ENCODE measurements around the gene ATP6V1E1. TPM values are rescaled to one million over a fixed set of nuclear protein-coding genes. Genes with fewer than 3 reads are reported as not detected.

The ATP6V1E1 gene
- total RNA-seq, 1 experiment from 2014 or later = 89.2 TPM

DNA sequence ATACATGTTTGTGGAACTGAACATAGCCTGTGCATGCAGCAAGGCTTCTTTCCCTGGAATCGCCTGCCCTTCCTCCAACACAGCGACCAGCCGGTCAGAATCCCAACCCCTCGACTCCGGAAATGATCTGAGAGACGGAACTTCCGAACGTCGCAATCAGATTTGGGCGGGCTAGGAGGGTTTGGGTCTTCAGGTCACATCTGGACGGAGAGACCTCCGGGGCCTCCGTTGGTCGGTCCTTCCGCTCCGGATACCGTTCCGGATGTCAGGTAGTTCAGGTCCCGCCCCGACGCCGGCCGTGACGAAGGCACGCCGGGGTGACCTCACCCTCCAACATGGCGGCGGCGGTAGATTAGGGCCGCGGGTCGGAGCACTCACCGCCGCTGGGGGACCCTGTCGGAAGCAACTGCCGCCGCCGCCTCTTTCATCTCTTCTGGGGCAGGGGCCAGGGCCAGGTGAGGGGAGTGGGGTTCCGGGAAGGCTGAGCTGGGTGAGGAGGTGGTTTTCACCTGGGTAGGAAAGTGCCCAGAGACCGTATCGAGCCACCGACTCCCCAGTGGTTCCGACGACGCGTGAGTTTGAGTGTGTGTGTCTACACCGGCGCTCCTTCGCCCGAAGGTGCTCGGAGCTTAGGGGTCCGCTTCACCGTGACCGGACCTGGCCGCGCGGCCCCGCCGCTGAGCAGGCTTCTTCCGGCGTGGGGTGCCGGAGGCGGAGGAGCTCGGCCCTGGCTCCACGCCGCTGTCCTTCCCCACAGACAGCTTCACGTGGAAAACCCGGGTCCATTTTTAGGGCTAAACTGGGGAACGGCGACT lies 10.1 kb upstream of the ATP6V1E1 start, which contains the start of gene BCL2L13:
BCL2L13 (plus strand) TSS at position 326 of the 815 bp plus-strand sequence. CDS start 16,955 bp downstream, outside the sequence.
- peak within 1 kb of the TSS; percentile 80 for H2BK120ac ChIP-seq (ENCODE audit: low read depth, low read length, poor library complexity, severe bottlenecking)
- no peak within 1 kb of the TSS for H2BK20ac ChIP-seq (ENCODE audit: low read depth, low read length, poor library complexity, severe bottlenecking)
- no peak within 1 kb of the TSS for H3K23ac ChIP-seq (ENCODE audit: insufficient read length, low read depth, low read length)
- TF ChIP-seq, protein P1, sequence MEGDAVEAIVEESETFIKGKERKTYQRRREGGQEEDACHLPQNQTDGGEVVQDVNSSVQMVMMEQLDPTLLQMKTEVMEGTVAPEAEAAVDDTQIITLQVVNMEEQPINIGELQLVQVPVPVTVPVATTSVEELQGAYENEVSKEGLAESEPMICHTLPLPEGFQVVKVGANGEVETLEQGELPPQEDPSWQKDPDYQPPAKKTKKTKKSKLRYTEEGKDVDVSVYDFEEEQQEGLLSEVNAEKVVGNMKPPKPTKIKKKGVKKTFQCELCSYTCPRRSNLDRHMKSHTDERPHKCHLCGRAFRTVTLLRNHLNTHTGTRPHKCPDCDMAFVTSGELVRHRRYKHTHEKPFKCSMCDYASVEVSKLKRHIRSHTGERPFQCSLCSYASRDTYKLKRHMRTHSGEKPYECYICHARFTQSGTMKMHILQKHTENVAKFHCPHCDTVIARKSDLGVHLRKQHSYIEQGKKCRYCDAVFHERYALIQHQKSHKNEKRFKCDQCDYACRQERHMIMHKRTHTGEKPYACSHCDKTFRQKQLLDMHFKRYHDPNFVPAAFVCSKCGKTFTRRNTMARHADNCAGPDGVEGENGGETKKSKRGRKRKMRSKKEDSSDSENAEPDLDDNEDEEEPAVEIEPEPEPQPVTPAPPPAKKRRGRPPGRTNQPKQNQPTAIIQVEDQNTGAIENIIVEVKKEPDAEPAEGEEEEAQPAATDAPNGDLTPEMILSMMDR (conservative IDR thresholded peaks at IDR 0.05) = no peak
- H3K4ac ChIP-seq (ENCODE audit: low read depth, low read length) = no peak within 1 kb of the TSS
- no peaks in the 10 kb centered on the region for H3K27me3 ChIP-seq (ENCODE audit: insufficient read depth, low read length)
- peak within 1 kb of the TSS; percentile 50 for H4K5ac ChIP-seq (ENCODE audit: insufficient read length, low read depth, low read length)
- H3K18ac ChIP-seq (ENCODE audit: insufficient read length, low read depth, low read length) = peak within 1 kb of the TSS; percentile 94
- peaks cover 12 to 21% (median 15%) of the 10 kb centered on the region in 3 experiments for H3K36me3 Mint-ChIP-seq (ENCODE audit: insufficient read depth in 1 of 3, low read depth in 3 of 3)
- no peak within 1 kb of the TSS for H2AK5ac ChIP-seq (ENCODE audit: insufficient read length, low read length)
- peaks cover 2 to 5% of the 10 kb centered on the region in 2 experiments; a peak in 1 of 5 replicates for H3K9me3 Mint-ChIP-seq
- H3K4me1 ChIP-seq (ENCODE audit: insufficient read depth, low read length) = no peaks in the 10 kb centered on the region; the same call in 1 of the 2 replicates
- peak within 1 kb of the TSS; percentile 96 for H3K14ac ChIP-seq (ENCODE audit: insufficient read depth, low read length)
- peak within 1 kb of the TSS; percentile 38 for H2BK12ac ChIP-seq (ENCODE audit: insufficient read length, low read depth, low read length)
- H3K4me3 Mint-ChIP-seq = peak within 1 kb of the TSS; percentile 84 to 90
- no peak within 1 kb of the TSS for H3K56ac ChIP-seq (ENCODE audit: insufficient read length, low read depth, low read length)
- DNase-seq = peak; percentile 94
- peak within 1 kb of the TSS; percentile 98 for H3K4me2 ChIP-seq (ENCODE audit: insufficient read depth, insufficient read length, low read length)
- H3K9me3 ChIP-seq (ENCODE audit: control insufficient read depth, low read depth, low read length) = no peaks in the 10 kb centered on the region
- H3K27ac Mint-ChIP-seq = peak within 1 kb of the TSS; percentile 96 to 99 (median 98)
- no CpG with 5 or more reads among the region's 70 CpGs for WGBS (ENCODE audit: extremely low coverage, insufficient read length, low lambda C conversion rate)
- H4K8ac ChIP-seq (replicated peaks; ENCODE audit: insufficient read length, low read depth, low read length) = no peak within 1 kb of the TSS
- no peaks in the 10 kb centered on the region for H3K79me1 ChIP-seq (ENCODE audit: insufficient read depth, low read depth, low read length, poor library complexity, severe bottlenecking)
- H3K27me3 Mint-ChIP-seq (ENCODE audit: low read depth) = no peaks in the 10 kb centered on the region
- H2AFZ ChIP-seq (ENCODE audit: low read length) = no peak within 1 kb of the TSS
- no peak within 1 kb of the TSS for H2BK15ac ChIP-seq (ENCODE audit: low read depth, low read length)
- no peak within 1 kb of the TSS for H3T11ph ChIP-seq (ENCODE audit: low read length)
- H4K20me1 ChIP-seq (ENCODE audit: control insufficient read depth, insufficient read depth, insufficient read length) = no peaks in the 10 kb centered on the region
- H3K4me1 Mint-ChIP-seq = peaks cover 6 to 18% of the 10 kb centered on the region in 2 experiments
- peaks cover 6% of the 10 kb centered on the region for H3K23me2 ChIP-seq (ENCODE audit: insufficient read length, low read depth, low read length, poor library complexity, severe bottlenecking)
- H4K91ac ChIP-seq (ENCODE audit: insufficient read length, low read depth, low read length) = peak within 1 kb of the TSS; percentile 55
- peak within 1 kb of the TSS; percentile 93 for H3K9ac ChIP-seq (ENCODE audit: extremely low read depth, insufficient read length, low read length)
- H3K27ac ChIP-seq (ENCODE audit: insufficient read length, low read depth, low read length) = peak within 1 kb of the TSS; percentile 88
- H2BK5ac ChIP-seq (ENCODE audit: insufficient read length, low read length) = no peak within 1 kb of the TSS
- 0 out of 2 replicates have a peak, but pooled peaks cover 3% of the 10 kb centered on the region for H3K79me2 ChIP-seq (ENCODE audit: insufficient read depth, low read length)
